Thyroid gland (tissue), 4 donors: ENCODE results near the gene CDC42BPG.

ENCODE experiments used
- CTCF ChIP-seq, 6 experiments: fragments of 200-600 bp in 3 of 6; fragments of 450-650 bp in 3 of 6; sonication (generic) in 3 of 6; IDR thresholded peaks; one replicate each; pipeline ENCODE4 v1.5.1; 2016 to 2019; ENCODE audit warnings: antibody characterized with exemption in 6 of 6, mild to moderate bottlenecking in 2 of 6, inconsistent platforms in 1 of 6, moderate library complexity in 1 of 6
- POLR2A ChIP-seq, 2 donors: fragments of 450-650 bp; IDR thresholded peaks; one replicate each; pipeline ENCODE4 v1.6.1; 2017; ENCODE audit warnings: antibody characterized with exemption in 2 of 2, mild to moderate bottlenecking in 2 of 2, moderate library complexity in 1 of 2

GRCh38 chr11:64799623-64800302 lies 44.7 kb downstream of the CDC42BPG start:
- TF ChIP-seq CTCF (IDR thresholded peaks at IDR 0.05): no peak
- TF ChIP-seq POLR2A (IDR thresholded peaks at IDR 0.05): no peak
